Mucosa of descending colon (tissue), 3 donors: Measurements from ENCODE around the gene IL17RD. TPM values are rescaled to one million over a fixed set of nuclear protein-coding genes. Genes with fewer than 3 reads are reported as not detected.

Source experiments
- ATAC-seq: fragments of 200-7000 bp; cut with Tn5 transposase; one replicate; pipeline ENCODE4 v1.9.1; 2020; ENCODE audit warnings: mild to moderate bottlenecking, moderate library complexity
- DNase-seq, 3 donors: peaks; one replicate each; pipeline ENCODE4 v3.0.0-alpha.2; 2020
- H3K36me3 ChIP-seq: fragments of 200-600 bp; one replicate; pipeline ENCODE4 v1.8.0; 2021; ENCODE audit warnings: low read depth, mild to moderate bottlenecking
- H3K4me1 ChIP-seq: fragments of 200-600 bp; one replicate; pipeline ENCODE4 v1.8.0; 2021; ENCODE audit warnings: low read depth, mild to moderate bottlenecking
- H3K4me3 ChIP-seq: fragments of 200-600 bp; one replicate; pipeline ENCODE4 v1.8.0; 2021; ENCODE audit warnings: mild to moderate bottlenecking
- H3K9me3 ChIP-seq: fragments of 200-600 bp; one replicate; pipeline ENCODE4 v1.8.0; 2021; ENCODE audit warnings: mild to moderate bottlenecking
- intact Hi-C, 2 donors: fragments of 100-400 bp; cut with DNase I in 1 of 2; cut with micrococcal nuclease in 1 of 2; formaldehyde crosslinking; loops; one replicate each; pipeline versions ENCODE4 v1.11.0 to v1.11.1; 2022; cut with DNase I, micrococcal nuclease
- total RNA-seq, 3 donors: library from RNA; stranded (reverse); fragmentation: NEBNext Ultra II Directional in 2 of 3; extraction: Animal tissue kit (Norgen Biotek cat#: 25700) in 2 of 3; gene quantifications; one replicate each; pipeline versions ENCODE4 v1.2.1 to v1.2.4, GENCODE V29; 2021 to 2023
- TF ChIP-seq, protein P1 (sequence below): fragments of 200-600 bp; IDR thresholded peaks from one replicate; pipeline ENCODE4 v1.8.0; 2022; ENCODE audit warnings: antibody characterized with exemption, mild to moderate bottlenecking
- donor health status: DM: no; HTN: no; CAD: no; lungs with moderate emphysema.
- donor health status: DM: no; HTN: no; CAD: no.
- donor health status: DM: no; HTN: yes; CAD: no.

IL17RD gene
- total RNA-seq, 3 donors from 2014 or later = 1.2 to 14.8 (median 1.4) TPM

DNA sequence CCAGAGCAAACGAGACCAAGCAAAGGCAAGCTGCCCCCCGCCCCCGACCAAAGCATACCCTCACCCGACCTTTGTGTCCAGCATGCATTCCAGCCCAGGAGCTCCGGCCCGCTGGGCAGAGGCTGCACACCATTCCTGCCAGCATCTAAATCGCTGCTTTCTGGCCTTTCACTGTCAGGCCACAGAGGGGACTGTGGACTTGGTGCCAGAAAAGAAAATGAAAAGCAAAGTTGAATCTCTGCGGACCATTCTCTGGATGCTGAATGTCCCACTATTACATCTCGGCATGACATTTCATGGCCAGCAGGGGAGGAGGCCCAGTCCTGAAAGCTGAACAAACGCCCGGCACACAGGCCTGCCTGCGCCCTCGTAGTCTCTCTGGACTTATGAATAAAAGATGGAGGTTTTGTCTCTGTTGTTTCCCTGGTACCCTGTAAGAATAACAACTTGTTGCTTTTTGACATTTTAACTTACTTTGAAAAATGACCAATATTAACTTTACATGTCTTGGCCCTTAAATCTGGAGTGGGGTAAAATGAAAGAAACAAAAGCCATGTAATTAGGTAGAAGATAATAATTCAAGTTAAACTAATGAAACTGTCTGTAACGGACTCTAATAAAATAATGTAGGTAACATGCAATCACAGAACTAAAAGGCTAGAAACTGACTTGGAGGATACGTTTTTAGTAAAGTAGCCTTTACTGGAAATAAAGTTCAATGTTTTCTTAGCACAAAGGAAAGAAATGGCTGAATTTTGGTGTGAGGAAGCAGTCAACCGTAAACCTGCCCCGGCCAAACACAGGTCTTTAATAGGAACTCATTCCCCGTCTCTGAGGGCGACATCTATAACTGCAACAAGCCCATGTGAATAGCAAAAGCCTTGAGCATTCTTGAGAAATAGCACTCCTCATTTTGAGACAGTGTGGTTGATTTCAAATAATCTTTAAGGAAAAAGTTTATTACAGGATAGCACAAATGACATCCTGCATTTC lies 12.7 kb downstream of the IL17RD start:
- no peaks in the 10 kb centered on the region for H3K9me3 ChIP-seq
- DNase-seq = no peak
- H3K4me3 ChIP-seq = no peak overlapping the region
- no peaks in the 10 kb centered on the region for H3K4me1 ChIP-seq
- no peak for ATAC-seq
- TF ChIP-seq, protein P1, sequence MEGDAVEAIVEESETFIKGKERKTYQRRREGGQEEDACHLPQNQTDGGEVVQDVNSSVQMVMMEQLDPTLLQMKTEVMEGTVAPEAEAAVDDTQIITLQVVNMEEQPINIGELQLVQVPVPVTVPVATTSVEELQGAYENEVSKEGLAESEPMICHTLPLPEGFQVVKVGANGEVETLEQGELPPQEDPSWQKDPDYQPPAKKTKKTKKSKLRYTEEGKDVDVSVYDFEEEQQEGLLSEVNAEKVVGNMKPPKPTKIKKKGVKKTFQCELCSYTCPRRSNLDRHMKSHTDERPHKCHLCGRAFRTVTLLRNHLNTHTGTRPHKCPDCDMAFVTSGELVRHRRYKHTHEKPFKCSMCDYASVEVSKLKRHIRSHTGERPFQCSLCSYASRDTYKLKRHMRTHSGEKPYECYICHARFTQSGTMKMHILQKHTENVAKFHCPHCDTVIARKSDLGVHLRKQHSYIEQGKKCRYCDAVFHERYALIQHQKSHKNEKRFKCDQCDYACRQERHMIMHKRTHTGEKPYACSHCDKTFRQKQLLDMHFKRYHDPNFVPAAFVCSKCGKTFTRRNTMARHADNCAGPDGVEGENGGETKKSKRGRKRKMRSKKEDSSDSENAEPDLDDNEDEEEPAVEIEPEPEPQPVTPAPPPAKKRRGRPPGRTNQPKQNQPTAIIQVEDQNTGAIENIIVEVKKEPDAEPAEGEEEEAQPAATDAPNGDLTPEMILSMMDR = no peak
- H3K36me3 ChIP-seq = no peaks in the 10 kb centered on the region
- intact Hi-C loops = no loop called here

DNA sequence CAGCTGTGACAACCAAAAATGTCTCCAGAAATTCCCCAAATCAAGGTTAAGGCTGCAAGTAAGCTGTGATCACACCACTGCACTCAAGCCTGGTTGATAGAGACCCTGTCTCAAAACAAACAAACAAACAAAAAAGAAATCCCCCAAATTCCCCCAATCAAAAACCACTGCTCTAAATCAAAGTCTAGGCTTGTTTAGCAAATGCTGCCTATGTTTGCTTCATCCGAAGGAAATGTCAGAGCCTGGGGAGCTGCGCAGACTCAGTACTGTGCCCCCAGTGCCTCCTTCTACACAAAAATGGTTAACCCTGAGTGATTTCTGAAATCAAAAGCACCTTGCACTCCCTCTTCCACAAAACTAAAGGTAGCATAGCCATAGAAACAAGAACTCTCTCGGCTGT lies 13.4 kb downstream of the IL17RD start:
- Histone ChIP-seq H3K4me1 (no peaks in the 10 kb centered on the region), H3K36me3 (no peaks in the 10 kb centered on the region), H3K9me3 (no peaks in the 10 kb centered on the region), H3K4me3 (no peak overlapping the region)
- TF ChIP-seq, protein P1 = no peak
- intact Hi-C loops = no loop called here
- DNase-seq (no peak), ATAC-seq (no peak)

DNA sequence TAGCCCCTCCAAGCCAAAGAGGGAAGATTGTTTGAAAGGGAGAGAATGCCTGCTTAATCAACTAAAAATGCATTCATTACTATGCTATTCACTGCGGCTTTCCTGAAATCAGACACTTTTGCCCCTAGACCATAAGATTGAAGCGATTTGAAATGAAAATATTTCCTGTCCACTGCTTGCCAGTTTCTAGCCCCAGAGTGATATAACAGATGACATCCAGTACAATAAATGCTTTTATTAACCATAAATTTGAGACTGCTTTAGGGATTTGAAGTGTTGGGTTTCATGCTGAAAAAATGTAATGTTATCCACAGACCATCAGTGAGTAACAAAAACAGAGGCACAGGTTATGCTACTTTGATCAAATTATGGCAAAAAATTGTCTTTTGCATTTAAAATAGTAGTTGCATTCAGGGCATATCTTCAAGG lies 14.1 kb downstream of the IL17RD start:
- H3K4me3 ChIP-seq = no peak overlapping the region
- H3K36me3 ChIP-seq = no peaks in the 10 kb centered on the region
- DNase-seq (no peak), ATAC-seq (no peak)
- intact Hi-C loops = no loop called here
- H3K9me3 ChIP-seq = no peaks in the 10 kb centered on the region
- TF ChIP-seq, protein P1 = no peak
- no peaks in the 10 kb centered on the region for H3K4me1 ChIP-seq

DNA sequence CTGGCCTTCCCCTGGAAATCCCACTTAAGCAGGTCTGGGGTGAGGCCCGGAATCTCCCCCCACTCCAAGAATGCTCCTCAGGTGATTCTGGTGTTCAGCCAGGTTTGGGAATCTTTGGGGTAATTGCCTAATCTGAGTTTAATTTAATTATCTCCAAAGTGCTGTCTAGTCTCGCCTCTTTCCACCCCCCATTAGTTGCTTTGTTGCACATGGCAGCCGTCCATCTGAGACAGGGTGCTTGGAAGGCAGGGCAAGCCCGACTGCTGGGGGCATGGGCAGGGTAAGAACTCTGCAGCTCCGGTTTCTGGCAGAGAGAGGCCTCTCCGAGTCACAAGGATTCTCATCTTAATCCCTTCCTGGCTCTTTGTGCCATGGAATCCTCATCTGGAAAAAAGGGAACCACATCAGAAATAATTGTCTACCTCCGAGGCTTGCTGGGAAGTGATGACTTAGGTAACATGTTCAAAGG lies 15.0 kb downstream of the IL17RD start:
- DNase-seq = no peak
- H3K36me3 ChIP-seq = no peaks in the 10 kb centered on the region
- TF ChIP-seq, protein P1 = no peak
- H3K9me3 ChIP-seq = no peaks in the 10 kb centered on the region
- no peaks in the 10 kb centered on the region for H3K4me1 ChIP-seq
- intact Hi-C loops = no loop called here
- no peak overlapping the region for H3K4me3 ChIP-seq
- no peak for ATAC-seq

DNA sequence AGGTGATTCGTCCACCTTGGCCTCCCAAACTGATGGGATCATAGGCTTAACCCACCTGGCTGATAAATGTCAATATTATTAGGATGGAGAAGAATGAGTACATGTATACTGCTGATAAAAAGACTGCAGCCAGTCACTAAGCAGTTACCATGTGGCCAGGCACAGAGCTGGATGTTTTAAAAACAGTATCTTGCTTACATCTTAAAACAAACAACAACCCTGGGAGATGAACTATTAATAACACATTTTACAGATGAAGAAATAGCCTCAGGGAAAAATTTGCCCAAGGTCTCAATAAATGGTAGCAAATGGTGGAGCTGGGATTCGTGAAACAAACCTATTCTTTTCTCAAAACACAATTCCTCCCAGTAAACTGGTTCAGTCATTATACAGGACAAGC lies 18.1 kb downstream of the IL17RD start:
- Histone ChIP-seq H3K4me3 (no peak overlapping the region), H3K4me1 (no peaks in the 10 kb centered on the region), H3K36me3 (no peaks in the 10 kb centered on the region), H3K9me3 (no peaks in the 10 kb centered on the region)
- TF ChIP-seq, protein P1 = no peak
- ATAC-seq (no peak), DNase-seq (no peak)
- intact Hi-C loops = no loop called here
